Ishikawa (cell line): ENCODE results near the gene DCHS1.

ENCODE experiments used
- EP300 ChIP-seq: IDR thresholded peaks from 2 replicates; pipeline ENCODE4 v1.6.1; 2012; ENCODE audit warnings: borderline replicate concordance
- YY1 ChIP-seq: IDR thresholded peaks from 2 replicates; pipeline ENCODE4 v1.6.1; 2012; ENCODE audit warnings: low read depth

- TF ChIP-seq EP300 (no peak), YY1 (no peak)
Measured at GRCh38 chr11:6687876-6688275, 32.3 kb upstream of the DCHS1 start.
